Activated CD8-positive, alpha-beta memory T cell treated with anti-CD3 and anti-CD28 coated beads, Interleukin-2, amount 10 ng/mL, durations not matched to agents 7 days and 5 days (primary cell): ENCODE results near the gene MAP3K2. TPM values are rescaled to one million over a fixed set of nuclear protein-coding genes. Genes with fewer than 3 reads are reported as not detected.

Source experiments
- ATAC-seq: fragments of 150-1000 bp; cut with Tn5 transposase; one replicate; pipeline ENCODE4 v1.10.0; 2021; ENCODE audit warnings: moderate library complexity
- CTCF ChIA-PET: fragments of 350-600 bp; sonication (Branson Sonifier 250); formaldehyde crosslinking; loops from one replicate; lab custom pipeline; 2021; ENCODE audit warnings: antibody characterized with exemption; lab: Charles Lee
- DNase-seq: peaks from one replicate; pipeline ENCODE4 v3.0.0-alpha.2; 2020
- H3K27ac Mint-ChIP-seq: one replicate; pipeline ENCODE4 v1.8.0; 2021; ENCODE audit warnings: mild to moderate bottlenecking, mixed read lengths
- H3K27me3 Mint-ChIP-seq: one replicate; pipeline ENCODE4 v1.8.0; 2021; ENCODE audit warnings: mixed read lengths
- H3K36me3 Mint-ChIP-seq: one replicate; pipeline ENCODE4 v1.8.0; 2021; ENCODE audit warnings: mild to moderate bottlenecking, mixed read lengths
- H3K4me1 Mint-ChIP-seq: one replicate; pipeline ENCODE4 v1.8.0; 2021; ENCODE audit warnings: mixed read lengths
- H3K4me3 Mint-ChIP-seq: one replicate; pipeline ENCODE4 v1.8.0; 2021; ENCODE audit warnings: mild to moderate bottlenecking, moderate library complexity, mixed read lengths
- H3K9me3 Mint-ChIP-seq: one replicate; pipeline ENCODE4 v1.8.0; 2022; ENCODE audit warnings: low read depth, mixed read lengths
- total RNA-seq, 2 experiments: library from RNA; stranded (reverse); gene quantifications; one replicate each; pipeline ENCODE4 v1.2.3, GENCODE V29; 2021

Gene MAP3K2
- total RNA-seq, 2 experiments from 2014 or later, result 53.5 to 56.9 TPM

DNA sequence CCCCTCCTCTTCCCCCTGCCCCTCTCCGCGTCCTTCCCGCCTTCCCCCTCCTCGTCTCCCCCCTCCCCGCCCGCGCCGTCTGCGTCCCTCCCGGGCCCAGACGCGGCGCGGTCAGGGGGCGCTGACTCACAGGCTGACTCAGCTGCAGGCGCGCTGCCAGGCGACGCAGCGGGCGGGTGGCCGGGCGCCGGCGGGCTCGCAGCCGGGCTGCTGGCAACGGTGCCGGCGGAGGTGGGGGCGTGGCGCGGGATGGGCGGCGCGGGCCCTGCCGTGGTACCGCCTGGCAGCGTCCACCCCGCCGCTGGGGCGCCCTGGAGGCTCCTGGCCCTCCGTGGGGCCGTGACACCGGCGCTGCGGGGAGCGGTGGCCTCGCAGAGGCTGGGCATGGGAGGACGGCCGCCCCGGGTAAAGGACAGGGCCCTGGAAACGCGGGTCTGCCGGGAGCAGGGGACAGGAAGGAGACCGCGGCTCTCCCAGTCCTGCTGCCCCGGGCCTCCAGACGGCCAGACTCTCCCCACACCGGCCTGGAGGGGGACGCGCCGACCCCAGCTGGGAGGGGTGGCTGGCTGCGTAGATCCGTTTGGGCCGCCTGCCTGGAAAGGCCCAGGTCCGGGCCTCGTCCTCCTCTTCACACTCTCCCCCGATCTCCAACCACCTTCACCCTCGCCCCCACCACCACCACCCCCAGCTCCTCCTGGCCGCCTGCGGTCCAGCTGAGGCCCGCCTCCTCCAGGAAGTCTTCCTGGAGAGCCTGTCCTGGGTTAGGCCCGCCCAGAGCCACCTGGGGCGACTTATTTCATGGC, 20.4 kb upstream of the MAP3K2 start:
- Mint-ChIP-seq H3K9me3 (no peaks in the 10 kb centered on the region), H3K4me3 (peak overlapping the region; percentile 51), H3K36me3 (peaks cover 4% of the 10 kb centered on the region), H3K27me3 (peaks cover 5% of the 10 kb centered on the region), H3K27ac (peak overlapping the region; percentile 36), H3K4me1 (peaks cover 27% of the 10 kb centered on the region)
- CTCF ChIA-PET, result interaction anchor here (1.0 to 1.3 kb wide), 2 partner anchors 8 to 23 kb away, joined by 3 to 4 read pairs; no protein-coding TSS in a partner anchor
- DNase-seq (peak; percentile 89), ATAC-seq (peak; percentile 94)

GRCh38 chr2:127407661-127408003, 19.9 kb upstream of the MAP3K2 start:
- Mint-ChIP-seq H3K27ac (peak overlapping the region; percentile 11), H3K36me3 (peaks cover 3% of the 10 kb centered on the region), H3K4me3 (peak overlapping the region; percentile 28), H3K4me1 (peaks cover 27% of the 10 kb centered on the region), H3K9me3 (no peaks in the 10 kb centered on the region), H3K27me3 (peaks cover 5% of the 10 kb centered on the region)
- CTCF ChIA-PET, result interaction anchor here (1.0 to 1.3 kb wide), 2 partner anchors 9 to 22 kb away, joined by 3 to 4 read pairs; no protein-coding TSS in a partner anchor
- DNase-seq (no peak), ATAC-seq (peak; percentile 37)

DNA sequence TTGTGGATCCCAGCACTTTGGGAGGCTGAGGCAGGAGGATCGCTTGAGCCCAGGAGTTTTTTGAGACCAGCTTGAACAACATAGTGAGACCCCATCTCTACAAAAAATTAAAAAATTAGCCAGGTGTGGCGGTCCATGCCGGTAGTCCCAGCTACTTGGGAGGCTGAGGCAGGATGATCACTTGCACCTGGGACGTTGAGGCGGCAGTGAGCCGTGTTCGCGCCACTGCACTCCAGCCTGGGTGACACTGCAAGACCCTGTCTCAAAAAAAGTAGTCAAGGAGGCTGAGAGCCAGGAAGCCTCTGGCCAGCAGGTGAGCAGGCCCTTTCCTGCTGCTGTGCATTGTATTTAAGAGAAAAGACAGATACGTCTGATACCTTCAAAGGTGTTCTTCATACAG, 19.3 kb upstream of the MAP3K2 start:
- peaks cover 5% of the 10 kb centered on the region for H3K27me3 Mint-ChIP-seq
- H3K4me3 Mint-ChIP-seq, result peak overlapping the region; percentile 9
- CTCF ChIA-PET, result interaction anchor here (1.1 to 1.3 kb wide), 2 partner anchors 9 kb away, joined by 4 read pairs; no protein-coding TSS in a partner anchor
- no peak overlapping the region for H3K27ac Mint-ChIP-seq
- H3K36me3 Mint-ChIP-seq, result peaks cover 1% of the 10 kb centered on the region
- ATAC-seq, result no peak
- peak; percentile 35 for DNase-seq
- no peaks in the 10 kb centered on the region for H3K9me3 Mint-ChIP-seq
- peaks cover 28% of the 10 kb centered on the region for H3K4me1 Mint-ChIP-seq

DNA sequence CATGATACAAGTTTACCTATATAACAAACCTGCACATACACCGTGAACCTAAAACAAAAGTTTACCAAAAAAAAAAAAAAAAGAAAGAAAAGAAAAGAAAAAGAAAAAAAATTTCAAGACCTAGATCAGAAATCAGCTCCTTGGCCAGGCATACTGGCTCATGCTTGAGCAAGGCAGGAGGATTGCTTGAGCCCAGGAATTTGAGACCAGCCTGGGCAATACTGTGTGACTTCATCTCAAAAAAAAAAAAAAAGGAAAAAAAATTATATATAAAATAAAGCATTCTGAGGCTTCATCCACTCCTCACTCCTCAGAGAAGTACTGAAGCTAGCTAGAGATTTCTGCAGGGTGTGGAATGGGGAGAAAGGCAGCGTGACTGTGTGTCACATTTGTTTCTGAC, 18.7 kb upstream of the MAP3K2 start:
- Mint-ChIP-seq H3K9me3 (no peaks in the 10 kb centered on the region), H3K27me3 (peaks cover 5% of the 10 kb centered on the region), H3K4me3 (no peak overlapping the region), H3K36me3 (peaks cover 1% of the 10 kb centered on the region), H3K4me1 (peaks cover 28% of the 10 kb centered on the region), H3K27ac (no peak overlapping the region)
- no peak for DNase-seq
- ATAC-seq, result no peak
- CTCF ChIA-PET, result interaction anchor here (1.1 kb wide), 1 partner anchor 9 kb away, joined by 4 read pairs; no protein-coding TSS in a partner anchor

GRCh38 chr2:127405255-127405610, 17.5 kb upstream of the MAP3K2 start:
- no peak for DNase-seq
- CTCF ChIA-PET, result no interaction called here
- H3K27ac Mint-ChIP-seq, result no peak overlapping the region
- H3K4me1 Mint-ChIP-seq, result peaks cover 22% of the 10 kb centered on the region
- H3K4me3 Mint-ChIP-seq, result no peak overlapping the region
- peaks cover 5% of the 10 kb centered on the region for H3K27me3 Mint-ChIP-seq
- ATAC-seq, result no peak
- no peaks in the 10 kb centered on the region for H3K36me3 Mint-ChIP-seq
- no peaks in the 10 kb centered on the region for H3K9me3 Mint-ChIP-seq

DNA sequence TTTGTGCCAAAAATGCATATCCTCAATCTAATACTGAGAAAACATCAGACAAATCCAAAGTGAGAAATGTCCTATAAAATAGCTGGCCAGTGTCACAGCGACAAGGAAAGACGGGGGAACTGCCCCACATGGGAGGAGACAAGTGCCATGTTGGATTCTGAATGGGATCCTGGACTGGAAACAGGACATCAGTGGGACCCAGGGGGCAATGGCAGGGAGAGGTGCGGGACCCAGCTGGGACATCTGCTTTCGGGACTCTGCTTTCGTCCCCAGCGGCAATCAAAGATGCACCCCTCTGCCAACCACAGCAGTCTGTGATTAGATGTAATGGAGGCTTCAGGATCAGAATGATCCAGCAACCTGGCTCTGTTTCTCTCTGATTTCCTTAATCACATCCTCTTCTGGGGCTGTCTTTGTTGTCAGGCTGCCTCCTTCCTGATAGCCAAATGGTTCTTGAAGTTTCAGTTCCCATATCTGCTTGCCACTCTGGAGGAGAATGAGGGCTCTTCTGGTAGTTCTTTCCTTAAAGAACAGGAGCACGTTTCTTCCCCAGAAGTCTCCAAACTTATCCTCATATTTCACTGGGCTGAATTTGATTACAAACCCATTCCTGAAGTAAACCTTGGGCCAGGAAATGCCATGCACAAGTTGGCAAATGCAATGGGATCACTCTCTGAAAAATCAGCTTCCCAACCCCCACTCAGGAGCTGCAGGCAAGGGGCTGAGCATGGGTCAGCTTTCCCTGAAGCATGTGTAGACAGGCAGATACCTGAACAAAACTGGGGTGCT, 16.9 kb upstream of the MAP3K2 start:
- no peak for DNase-seq

DNA sequence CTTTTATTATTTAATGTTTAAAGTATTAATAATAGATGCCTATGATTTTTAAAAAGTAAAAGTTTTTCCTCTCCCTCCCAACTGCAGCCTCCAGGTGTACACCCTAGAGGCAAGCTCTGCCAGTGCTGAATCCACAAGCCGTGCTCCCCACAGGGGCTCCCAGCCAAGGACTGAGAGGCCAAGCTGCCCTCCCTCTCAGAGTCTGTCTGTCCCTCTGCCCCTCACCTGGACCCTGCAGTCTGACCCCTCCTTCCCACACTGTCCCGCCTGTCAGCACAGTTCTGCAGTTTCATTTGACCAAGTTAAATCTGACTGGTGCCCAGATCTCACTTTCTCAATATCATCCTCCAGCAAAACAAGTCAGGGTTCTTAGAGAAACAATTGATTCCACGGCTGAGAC, 15.7 kb upstream of the MAP3K2 start:
- no peak for DNase-seq

More for the DNA sequence above, 16.9 kb upstream of the MAP3K2 start:
- Mint-ChIP-seq H3K4me3 (no peak overlapping the region), H3K27me3 (peaks cover 5% of the 10 kb centered on the region), H3K4me1 (peaks cover 17% of the 10 kb centered on the region), H3K9me3 (no peaks in the 10 kb centered on the region), H3K36me3 (no peaks in the 10 kb centered on the region), H3K27ac (no peak overlapping the region)
- CTCF ChIA-PET, result no interaction called here
- no peak for ATAC-seq

GRCh38 chr2:127401757-127402695, 14.3 kb upstream of the MAP3K2 start:
- H3K4me1 Mint-ChIP-seq, result peaks cover 27% of the 10 kb centered on the region
- CTCF ChIA-PET, result interaction anchor here (1.4 to 1.8 kb wide), 2 partner anchors 14 kb away, joined by 6 to 7 read pairs; partner anchors contain the start of gene MAP3K2
- no peak overlapping the region for H3K4me3 Mint-ChIP-seq
- DNase-seq (peak; percentile 42), ATAC-seq (no peak)
- peaks cover 5% of the 10 kb centered on the region for H3K27me3 Mint-ChIP-seq
- no peak overlapping the region for H3K27ac Mint-ChIP-seq
- H3K36me3 Mint-ChIP-seq, result no peaks in the 10 kb centered on the region
- H3K9me3 Mint-ChIP-seq, result no peaks in the 10 kb centered on the region

More for the DNA sequence above, 15.7 kb upstream of the MAP3K2 start:
- ATAC-seq, result no peak
- no peak overlapping the region for H3K4me3 Mint-ChIP-seq
- H3K27ac Mint-ChIP-seq, result no peak overlapping the region
- CTCF ChIA-PET, result no interaction called here
- peaks cover 5% of the 10 kb centered on the region for H3K27me3 Mint-ChIP-seq
- no peaks in the 10 kb centered on the region for H3K9me3 Mint-ChIP-seq
- no peaks in the 10 kb centered on the region for H3K36me3 Mint-ChIP-seq
- peaks cover 20% of the 10 kb centered on the region for H3K4me1 Mint-ChIP-seq

GRCh38 chr2:127400897-127401756, 13.4 kb upstream of the MAP3K2 start:
- Mint-ChIP-seq H3K27me3 (peaks cover 5% of the 10 kb centered on the region), H3K9me3 (no peaks in the 10 kb centered on the region)
- CTCF ChIA-PET, result interaction anchor here (1.4 to 1.8 kb wide), 2 partner anchors 13 to 14 kb away, joined by 6 to 7 read pairs; partner anchors contain the start of gene MAP3K2

GRCh38 chr2:127400533-127400896, 12.7 kb upstream of the MAP3K2 start:
- H3K27me3 Mint-ChIP-seq, result peaks cover 5% of the 10 kb centered on the region
- no peak for DNase-seq
- CTCF ChIA-PET, result no interaction called here
- H3K4me1 Mint-ChIP-seq, result peaks cover 27% of the 10 kb centered on the region
- H3K36me3 Mint-ChIP-seq, result no peaks in the 10 kb centered on the region
- no peak for ATAC-seq
- H3K9me3 Mint-ChIP-seq, result no peaks in the 10 kb centered on the region
- no peak overlapping the region for H3K27ac Mint-ChIP-seq
- H3K4me3 Mint-ChIP-seq, result no peak overlapping the region

More at GRCh38 chr2:127400897-127401756, 13.4 kb upstream of the MAP3K2 start:
- Mint-ChIP-seq H3K36me3 (no peaks in the 10 kb centered on the region), H3K4me3 (no peak overlapping the region), H3K27ac (no peak overlapping the region), H3K4me1 (peaks cover 27% of the 10 kb centered on the region)
- ATAC-seq, result no peak
- DNase-seq, result peak; percentile 40

- CTCF ChIA-PET, result interaction anchor here (2.8 kb wide), 1 partner anchor 18 kb away, joined by 12 read pairs; no protein-coding TSS in a partner anchor
- ATAC-seq (peak; percentile 97), DNase-seq (peak; percentile 83)
- peaks cover 27% of the 10 kb centered on the region for H3K4me1 Mint-ChIP-seq
- H3K27ac Mint-ChIP-seq, result no peak overlapping the region
- no peak overlapping the region for H3K4me3 Mint-ChIP-seq
- no peaks in the 10 kb centered on the region for H3K27me3 Mint-ChIP-seq
- H3K36me3 Mint-ChIP-seq, result peaks cover 2% of the 10 kb centered on the region
- no peaks in the 10 kb centered on the region for H3K9me3 Mint-ChIP-seq
Observed at GRCh38 chr2:127398239-127398590, 10.4 kb upstream of the MAP3K2 start.
